Transverse colon (tissue), 4 donors: ENCODE measurements around the gene DENND1B.

Experiments used
- CTCF ChIP-seq, 5 experiments: fragments of 200-600 bp in 3 of 5; fragments of 450-650 bp in 2 of 5; sonication (generic) in 3 of 5; IDR thresholded peaks; 1 replicate in 2 of 5; 2 replicates in 3 of 5; pipeline ENCODE4 v1.5.1; 2016 to 2017; ENCODE audit warnings: antibody characterized with exemption in 5 of 5, inconsistent platforms in 3 of 5, mild to moderate bottlenecking in 2 of 5, moderate library complexity in 1 of 5
- EP300 ChIP-seq: sonication (generic); formaldehyde crosslinking; IDR thresholded peaks from one replicate; pipeline ENCODE4 v1.6.1; 2017; ENCODE audit warnings: antibody characterized with exemption, low read depth
- POLR2A ChIP-seq: fragments of 450-650 bp; IDR thresholded peaks from one replicate; pipeline ENCODE4 v1.6.1; 2016; ENCODE audit warnings: antibody characterized with exemption, mild to moderate bottlenecking, moderate library complexity
- POLR2AphosphoS5 ChIP-seq, 3 donors: sonication (generic); formaldehyde crosslinking; IDR thresholded peaks; one replicate each; pipeline ENCODE4 v1.6.1; 2016; ENCODE audit warnings: antibody characterized with exemption in 3 of 3

- TF ChIP-seq POLR2A (no peak), CTCF (IDR thresholded peaks at IDR 0.05) (no peak), POLR2AphosphoS5 (IDR thresholded peaks at IDR 0.05) (no peak), EP300 (no peak)
Observed at GRCh38 chr1:197659171-197659570, 116.1 kb downstream of the DENND1B start.
